HEK293 (cell line): ENCODE data around the gene LAMA5.

Experiments
- CTCF ChIA-PET: fragments of 350-600 bp; formaldehyde crosslinking; extraction: SDS; loops from one replicate; lab custom pipeline; 2021; ENCODE audit warnings: antibody characterized with exemption; lab: Yijun Ruan, JAX
- POLR2A ChIA-PET: fragments of 300-600 bp; formaldehyde crosslinking; extraction: SDS; loops from one replicate; lab custom pipeline; 2020; ENCODE audit warnings: antibody characterized with exemption, inconsistent platforms; lab: Yijun Ruan, JAX
- H3K27ac ChIP-seq: fragments of 200-500 bp; sonication (Bioruptor generic); 2 replicates; pipeline ENCODE4 v1.5.1; 2014; ENCODE audit warnings: low read depth, low read length, control low read depth, inconsistent platforms; ENCODE audit errors: extremely low read depth
- H3K36me3 ChIP-seq, 2 experiments: fragments of 200-500 bp in 1 of 2; sonication (Bioruptor generic) in 1 of 2; 1 replicate in 1 of 2; 2 replicates in 1 of 2; pipeline ENCODE4 v1.5.1; 2014 to 2017; ENCODE audit warnings: inconsistent platforms in 2 of 2, low read length in 2 of 2; ENCODE audit not compliant: control insufficient read depth in 2 of 2, insufficient read depth in 1 of 2
- H3K4me1 ChIP-seq: fragments of 200-500 bp; sonication (Bioruptor generic); 2 replicates; pipeline ENCODE4 v1.5.1; 2014; ENCODE audit warnings: mild to moderate bottlenecking, low read length, inconsistent platforms; ENCODE audit not compliant: control insufficient read depth, insufficient read depth
- H3K4me3 ChIP-seq: 2 replicates; pipeline ENCODE4 v1.5.1; 2011; ENCODE audit warnings: low read depth, mild to moderate bottlenecking, control low read depth, low read length, moderate library complexity
- H3K9me3 ChIP-seq: fragments of 200-500 bp; sonication (Bioruptor generic); 2 replicates; pipeline ENCODE4 v1.5.1; 2014; ENCODE audit warnings: low read depth, low read length, inconsistent platforms; ENCODE audit not compliant: control insufficient read depth, insufficient read depth
- ATF2 ChIP-seq: fragments of 450-650 bp; formaldehyde crosslinking; IDR thresholded peaks from 2 replicates; pipeline ENCODE4 v1.5.1; 2016; ENCODE audit warnings: missing biosample characterization, missing genetic modification characterization, low read depth
- CTCF ChIP-seq: fragments of 450-650 bp; formaldehyde crosslinking; IDR thresholded peaks from 2 replicates; pipeline ENCODE4 v1.5.1; 2016; ENCODE audit warnings: missing biosample characterization, missing genetic modification characterization
- GLIS1 ChIP-seq: fragments of 450-650 bp; formaldehyde crosslinking; IDR thresholded peaks from 2 replicates; pipeline ENCODE4 v1.5.1; 2016; ENCODE audit warnings: missing biosample characterization, missing genetic modification characterization
- PBX3 ChIP-seq: sonication (generic); formaldehyde crosslinking; IDR thresholded peaks from 2 replicates; pipeline ENCODE4 v1.8.1; 2022; ENCODE audit warnings: mild to moderate bottlenecking, moderate library complexity, missing genetic modification reagents
- PRDM10 ChIP-seq: fragments of 450-650 bp; formaldehyde crosslinking; IDR thresholded peaks from 2 replicates; pipeline ENCODE4 v1.5.1; 2016; ENCODE audit warnings: missing biosample characterization, missing genetic modification characterization
- ZBTB11 ChIP-seq: fragments of 450-650 bp; formaldehyde crosslinking; conservative IDR thresholded peaks from 2 replicates; pipeline ENCODE4 v1.5.1; 2016; ENCODE audit warnings: low read depth, missing biosample characterization, missing genetic modification characterization
- ZBTB48 ChIP-seq: fragments of 450-650 bp; formaldehyde crosslinking; IDR thresholded peaks from 2 replicates; pipeline ENCODE4 v1.5.1; 2016; ENCODE audit warnings: missing biosample characterization, missing genetic modification characterization
- ZNF148 ChIP-seq: fragments of 450-650 bp; formaldehyde crosslinking; IDR thresholded peaks from 2 replicates; pipeline ENCODE4 v1.5.0; 2017; ENCODE audit warnings: missing biosample characterization, missing genetic modification characterization, borderline replicate concordance
- ZNF214 ChIP-seq: fragments of 450-650 bp; formaldehyde crosslinking; IDR thresholded peaks from 2 replicates; pipeline ENCODE4 v1.5.1; 2017; ENCODE audit warnings: missing biosample characterization, mild to moderate bottlenecking, missing genetic modification characterization, borderline replicate concordance
- ZNF394 ChIP-seq: fragments of 450-650 bp; formaldehyde crosslinking; IDR thresholded peaks from 2 replicates; pipeline ENCODE4 v1.5.1; 2016; ENCODE audit warnings: missing biosample characterization, missing genetic modification characterization, mild to moderate bottlenecking, moderate library complexity, borderline replicate concordance
- ZNF416 ChIP-seq: fragments of 450-650 bp; formaldehyde crosslinking; IDR thresholded peaks from 2 replicates; pipeline ENCODE4 v1.5.1; 2016; ENCODE audit warnings: missing biosample characterization, missing genetic modification characterization
- ZNF501 ChIP-seq: fragments of 450-650 bp; formaldehyde crosslinking; IDR thresholded peaks from 2 replicates; pipeline ENCODE4 v1.5.1; 2016; ENCODE audit warnings: missing biosample characterization, missing genetic modification characterization
- ZNF658 ChIP-seq: fragments of 450-650 bp; formaldehyde crosslinking; IDR thresholded peaks from 2 replicates; pipeline ENCODE4; 2016; ENCODE audit warnings: missing biosample characterization, missing genetic modification characterization
- ZNF843 ChIP-seq: fragments of 450-650 bp; formaldehyde crosslinking; IDR thresholded peaks from 2 replicates; pipeline ENCODE4 v1.5.1; 2016; ENCODE audit warnings: missing biosample characterization, missing genetic modification characterization
- ZSCAN30 ChIP-seq: fragments of 450-650 bp; IDR thresholded peaks from 2 replicates; pipeline ENCODE4 v1.5.1; 2018; ENCODE audit warnings: missing biosample characterization, mild to moderate bottlenecking, missing genetic modification characterization, moderate library complexity

LAMA5 gene

GRCh38 chr20:62382306-62383198, 15.4 kb upstream of the LAMA5 start (continued):
- 0 out of 2 replicates have a peak, but pooled peaks have one; percentile 14 for TF ChIP-seq PBX3 (CRISPR knock-in tag)
- no peak for TF ChIP-seq ZNF843 (tag by site-specific recombination)
- TF ChIP-seq PRDM10: peak; percentile 56
- TF ChIP-seq ZNF658: no peak
- TF ChIP-seq ZBTB48 (tag by site-specific recombination): peak; percentile 45; the same call in 1 of the 2 replicates
- TF ChIP-seq GLIS1 (tag by site-specific recombination): peak; percentile 44
- no peak for TF ChIP-seq ATF2 (tag by site-specific recombination)
- TF ChIP-seq CTCF: peak; percentile 90

- H3K36me3 ChIP-seq: peaks cover 4 to 15% of the 10 kb centered on the region in 2 experiments; a peak in 2 of 3 replicates
- ChIA-PET CTCF (interaction anchor here (0.9 to 2.3 kb wide), 8 partner anchors 12 to 98 kb away, joined by 5 to 32 read pairs (median 10); partner anchors contain the start of gene ADRM1), POLR2A (interaction anchor here (1.2 to 3.4 kb wide), 5 partner anchors 12 to 80 kb away, joined by 4 to 24 read pairs (median 6); no protein-coding TSS in a partner anchor)
- no peak overlapping the region for H3K4me3 ChIP-seq
- no peak overlapping the region for H3K27ac ChIP-seq
- H3K4me1 ChIP-seq: no peaks in the 10 kb centered on the region
- no peaks in the 10 kb centered on the region for H3K9me3 ChIP-seq
- TF ChIP-seq ZNF501 (tag by site-specific recombination): no peak
- no peak for TF ChIP-seq ZNF394 (tag by site-specific recombination)
- TF ChIP-seq ZSCAN30 (tag by site-specific recombination): no peak
- no peak for TF ChIP-seq ZNF416 (tag by site-specific recombination)
- no peak for TF ChIP-seq ZBTB11 (tag by site-specific recombination)
- no peak for TF ChIP-seq PRDM10
- TF ChIP-seq ZNF214 (tag by site-specific recombination): no peak
- TF ChIP-seq ZNF148 (tag by site-specific recombination): 0 out of 2 replicates have a peak, but pooled peaks have one; percentile 61
Observed at GRCh38 chr20:62381842-62382241, 14.7 kb upstream of the LAMA5 start.
